ENCODE data around the gene B4GALNT4.
"Not testable (repeated sequence)": the region's sequence is repeated elsewhere in the genome, so short reads cannot be mapped to it uniquely, and the experiment has no call there.

The B4GALNT4 gene

GRCh38 chr11:358129-358800, 11.0 kb upstream of the B4GALNT4 start:
- no peak for DNase-seq (ENCODE audit: low spot score)

DNA sequence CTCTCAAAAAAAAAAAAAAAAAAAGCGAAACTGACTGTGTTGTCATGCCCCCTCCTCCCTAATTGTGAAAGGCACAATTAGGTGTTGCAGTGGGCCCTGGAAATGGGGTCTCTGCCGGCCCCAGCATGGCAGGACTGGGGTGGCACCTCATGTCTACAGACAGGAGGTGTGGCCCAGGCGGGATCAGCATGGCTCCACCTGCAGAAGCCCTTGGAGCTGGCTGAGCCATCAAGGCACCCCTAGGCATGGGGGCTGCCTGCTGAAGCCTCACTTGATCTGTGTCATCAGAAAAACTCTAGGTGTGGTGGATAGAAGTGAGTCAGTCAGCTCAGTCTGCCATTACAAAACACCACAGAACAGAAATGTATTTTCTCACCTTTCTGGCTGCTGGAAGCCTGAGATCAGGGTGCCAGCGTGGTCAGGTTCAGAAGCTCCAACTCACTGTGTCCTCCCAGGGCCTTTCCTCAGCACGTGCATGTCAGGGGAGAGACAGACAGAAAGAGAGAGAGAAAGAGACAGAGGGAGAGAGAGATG, 10.1 kb upstream of the B4GALNT4 start:
- DNase-seq (ENCODE audit: low spot score): no peak

- DNase-seq (ENCODE audit: low spot score): no peak
Observed at GRCh38 chr11:360326-361280, 8.7 kb upstream of the B4GALNT4 start.

GRCh38 chr11:362642-363442, 6.5 kb upstream of the B4GALNT4 start:
- no peak for DNase-seq (ENCODE audit: low spot score)

GRCh38 chr11:363443-363805, 5.9 kb upstream of the B4GALNT4 start:
- not testable (repeated sequence) for DNase-seq (ENCODE audit: low spot score)

DNA sequence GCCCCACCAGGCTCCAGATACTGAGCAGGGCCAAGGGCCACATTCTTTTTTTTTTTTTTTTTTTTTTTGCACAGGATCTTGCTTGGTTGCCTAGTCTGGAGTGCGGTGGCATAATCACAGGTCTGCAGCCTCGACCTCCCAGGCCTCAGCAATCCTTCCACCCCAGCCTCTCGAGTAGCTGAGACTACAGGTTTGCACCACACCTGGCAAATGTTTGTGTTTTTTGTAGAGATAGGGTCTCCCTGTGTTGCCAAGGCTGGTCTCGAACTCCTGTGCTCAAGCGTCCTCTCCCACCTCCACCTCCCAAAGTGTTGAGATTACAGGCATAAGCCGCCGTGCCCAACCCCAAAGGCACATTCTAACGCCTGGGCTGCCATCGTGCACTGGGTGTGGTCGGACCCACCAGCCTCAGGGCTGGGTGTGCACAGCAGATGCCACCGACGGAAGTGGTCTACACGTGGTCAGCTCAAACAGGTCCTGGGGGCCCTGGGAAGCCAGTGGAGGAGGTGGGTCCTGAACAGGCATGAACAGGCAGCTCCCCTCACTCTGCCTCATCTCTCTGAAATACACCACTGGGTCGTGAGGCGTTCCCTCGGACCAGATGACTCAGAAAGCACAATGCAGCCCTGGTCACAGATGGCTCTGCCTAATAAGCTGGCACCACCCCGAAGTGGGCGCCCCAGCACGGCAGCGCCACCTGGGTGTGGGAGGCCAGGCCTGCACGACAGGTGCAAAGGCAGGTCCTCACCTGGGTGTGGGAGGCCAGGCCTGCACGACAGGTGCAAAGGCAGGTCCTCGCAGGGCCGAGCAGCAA, 5.1 kb upstream of the B4GALNT4 start:
- peak; percentile 74 for DNase-seq (ENCODE audit: low spot score)

- DNase-seq (ENCODE audit: low spot score): no peak
Observed at GRCh38 chr11:364991-365725, 4.1 kb upstream of the B4GALNT4 start.

GRCh38 chr11:365831-366230, 3.5 kb upstream of the B4GALNT4 start:
- no peak for DNase-seq (ENCODE audit: low spot score)

DNA sequence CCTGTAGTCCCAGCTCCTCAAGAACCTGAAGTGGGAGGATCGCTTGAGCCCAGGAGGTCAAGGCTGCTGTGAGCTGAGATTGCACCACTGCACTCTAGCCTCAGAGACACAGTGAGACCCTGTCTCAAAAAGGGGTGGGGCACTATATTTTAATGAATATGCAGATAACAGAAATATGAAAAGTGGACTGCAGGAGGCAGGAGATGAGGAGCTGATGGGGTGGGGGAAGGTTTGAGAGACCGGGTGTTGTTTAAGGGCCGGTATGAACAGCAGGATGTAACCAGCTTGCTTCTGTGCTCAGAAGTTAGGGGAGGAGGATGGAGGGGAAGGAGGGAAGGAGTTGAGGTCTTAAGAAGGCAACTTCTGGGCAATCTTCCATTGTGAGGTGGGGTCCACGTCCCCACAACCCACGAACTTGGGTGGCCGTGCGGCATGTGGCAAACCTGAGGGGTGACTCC, 1.3 kb upstream of the B4GALNT4 start:
- DNase-seq (ENCODE audit: low spot score): no peak

DNA sequence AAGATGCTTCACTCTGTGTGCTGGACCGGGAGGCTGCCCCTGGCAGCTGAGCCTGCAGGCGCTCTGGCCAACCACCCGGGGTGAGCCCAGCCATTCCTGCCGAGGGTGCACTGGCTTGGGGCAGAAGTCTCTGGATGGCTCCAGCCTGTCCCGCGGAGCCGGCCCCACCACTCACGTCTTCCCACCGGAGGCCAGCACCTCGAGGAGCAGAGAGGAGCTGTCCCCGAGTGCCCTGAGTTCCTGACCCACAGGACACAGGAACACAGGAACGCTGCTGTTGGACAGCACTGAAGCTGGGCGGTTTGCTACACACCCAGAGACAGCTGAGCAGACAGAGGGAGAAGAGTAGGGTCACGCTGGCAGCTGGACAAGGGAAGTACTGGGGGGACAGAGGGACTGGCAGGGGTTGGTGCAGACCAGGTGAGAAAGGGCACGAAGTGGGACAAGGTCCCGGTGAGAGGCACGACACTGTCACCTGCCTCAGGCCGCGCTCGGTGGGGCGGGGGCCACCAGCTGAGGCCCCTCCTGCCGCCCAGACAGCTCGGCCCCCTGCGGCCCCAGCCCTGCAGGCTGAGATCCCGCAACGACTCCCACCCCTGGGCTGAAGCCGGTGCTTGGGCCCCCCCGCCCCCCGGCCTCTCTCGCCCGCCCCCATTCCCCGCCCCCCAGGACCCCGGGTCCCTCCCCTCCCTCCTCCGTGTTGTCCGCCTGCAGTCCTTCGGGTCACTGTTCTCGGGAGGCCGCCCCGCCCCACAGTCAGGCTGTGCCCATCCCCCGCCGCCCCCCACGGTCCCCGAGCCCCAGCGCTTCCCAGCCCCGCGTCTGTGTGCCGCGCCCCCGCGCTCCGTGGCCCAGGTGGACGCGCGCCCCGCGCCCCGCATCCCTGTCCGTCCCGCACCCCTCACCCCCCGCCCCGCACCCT, 624 bp upstream of the B4GALNT4 start:
- no peak for DNase-seq (ENCODE audit: low spot score)

DNA sequence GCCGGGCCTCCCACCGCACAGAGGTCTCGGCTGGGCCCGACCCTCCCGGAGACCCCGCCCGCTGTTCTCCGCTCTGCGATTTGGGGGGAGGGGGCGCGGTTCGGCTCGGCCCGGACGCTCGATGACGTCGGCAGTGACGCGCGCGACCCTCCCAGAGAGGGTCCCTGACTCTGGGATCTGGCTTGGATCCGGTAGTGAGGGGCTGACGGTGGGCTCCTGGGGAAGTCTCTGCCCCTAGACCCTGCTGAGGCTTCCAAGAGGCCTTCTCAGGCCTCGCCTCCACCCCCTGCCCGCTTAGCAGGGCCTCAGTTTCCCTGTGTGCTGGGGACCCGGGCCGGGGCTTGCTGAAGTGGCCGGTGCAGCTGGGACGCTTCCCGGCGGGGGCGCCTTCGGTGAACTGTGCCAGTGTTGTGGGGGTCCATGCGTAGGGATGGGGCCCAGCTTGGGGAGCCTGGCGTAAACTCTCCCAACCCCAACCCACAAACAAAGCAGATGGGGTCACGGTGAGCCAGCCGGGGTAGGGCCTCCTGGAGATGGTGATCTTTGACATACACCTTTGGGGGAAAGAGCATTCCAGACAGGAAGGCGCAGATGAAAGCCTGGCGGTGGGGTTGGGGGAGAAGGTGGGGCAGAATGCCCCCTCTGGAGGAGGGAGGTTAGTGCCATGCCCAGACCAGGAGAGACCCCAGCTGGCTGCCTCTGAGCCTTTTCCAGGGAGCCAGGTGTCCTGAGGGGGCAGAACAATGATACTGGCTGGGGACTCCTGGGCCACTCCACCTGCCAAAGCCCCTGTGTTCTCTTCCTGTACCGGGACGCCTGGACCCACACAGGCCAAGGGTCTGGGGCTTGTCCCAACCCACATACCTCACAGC, 1.0 kb downstream of the B4GALNT4 start:
- DNase-seq (ENCODE audit: low spot score): no peak

- DNase-seq (ENCODE audit: low spot score): no peak
Observed at GRCh38 chr11:371051-371450, 1.8 kb downstream of the B4GALNT4 start.

- DNase-seq (ENCODE audit: low spot score): no peak
Observed at GRCh38 chr11:371716-372590, 2.7 kb downstream of the B4GALNT4 start.

- no peak for DNase-seq (ENCODE audit: low spot score)
Observed at GRCh38 chr11:372809-373715, 3.8 kb downstream of the B4GALNT4 start.

DNA sequence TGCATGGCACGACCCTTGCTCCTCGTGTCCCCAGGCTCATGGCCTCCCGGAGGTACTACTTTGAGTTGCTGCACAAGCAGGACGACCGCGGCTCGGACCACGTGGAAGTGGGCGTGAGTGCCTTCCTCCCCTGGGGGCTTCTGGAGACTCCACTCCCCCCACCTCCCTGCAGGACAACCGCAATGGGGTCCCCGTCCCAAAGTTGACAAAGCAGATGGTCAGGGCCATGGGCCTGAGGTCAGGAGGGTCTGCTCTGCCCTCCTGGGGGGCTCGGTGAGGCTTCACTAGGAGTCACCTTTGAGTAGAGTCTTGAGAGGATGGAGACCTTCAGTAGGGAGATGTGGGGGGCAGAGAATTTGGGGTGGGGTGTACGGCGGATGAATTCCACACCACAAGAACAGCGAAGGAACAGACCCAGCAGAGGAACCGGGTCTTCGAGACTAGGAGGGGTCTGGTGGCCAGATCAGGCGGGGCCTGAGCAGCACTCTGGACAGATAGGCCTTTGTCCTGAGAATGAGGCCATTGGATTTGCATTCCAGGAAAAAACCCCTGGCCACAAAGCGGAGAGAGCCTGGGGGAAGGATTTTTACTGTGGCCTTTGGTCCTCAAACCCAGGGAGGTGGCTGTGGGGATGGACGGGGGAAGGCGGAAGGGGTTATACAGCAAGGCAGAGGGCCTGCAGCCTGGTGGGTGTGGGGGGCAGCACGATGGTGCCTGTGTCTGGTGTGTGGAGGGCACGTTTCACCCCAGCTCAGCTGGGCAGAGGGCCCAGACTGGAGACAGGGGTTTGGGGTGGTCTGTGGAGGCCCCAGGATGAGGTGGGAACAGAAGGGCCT, 4.6 kb downstream of the B4GALNT4 start:
- DNase-seq (ENCODE audit: low spot score): no peak
